ENCODE measurements around the gene LDHB. TPM values are rescaled to one million over a fixed set of nuclear protein-coding genes. Genes with fewer than 3 reads are reported as not detected.

LDHB gene
- 489 and 529 TPM in 2 replicates for total RNA-seq

DNA sequence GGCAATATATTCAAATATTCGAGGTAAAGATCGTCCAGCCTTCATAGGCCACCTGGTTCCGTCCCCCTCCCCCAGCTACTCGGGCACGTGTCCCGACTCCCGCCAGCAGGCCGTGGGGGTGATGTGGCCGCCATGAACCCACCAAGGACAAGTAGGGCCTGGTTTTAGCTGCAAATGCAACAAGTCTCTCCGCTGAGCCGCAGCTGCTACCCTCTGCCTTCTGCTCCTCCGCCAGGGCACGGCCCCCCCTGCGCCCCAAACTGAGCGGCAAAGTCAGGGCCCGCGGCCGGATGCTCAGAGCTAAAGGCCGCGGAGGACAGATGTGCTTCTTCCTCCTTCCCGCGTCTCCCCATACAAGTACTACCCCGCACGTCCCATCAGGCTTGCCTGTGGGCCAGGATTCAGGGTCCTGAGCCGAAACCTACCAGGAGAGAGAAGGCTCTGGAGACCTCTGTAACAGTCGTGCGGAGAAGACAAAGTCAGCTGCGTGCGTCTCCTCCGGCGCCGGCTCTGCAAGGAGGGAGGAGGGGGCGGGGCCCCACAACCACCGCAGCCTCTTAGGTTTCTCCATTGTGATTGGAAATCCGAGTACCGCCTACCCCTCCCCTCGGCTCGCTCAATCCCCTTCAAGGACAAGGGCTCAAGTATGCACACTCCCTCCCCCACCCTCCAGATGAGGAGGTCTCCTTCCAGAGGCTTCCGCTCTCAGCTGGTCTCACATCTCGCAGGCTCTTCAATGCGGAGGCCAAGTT is at the start of gene LDHB:
Gene LDHB, minus strand, starts transcription at position 517 of the 752 bp plus-strand sequence. CDS start 3,171 bp downstream, outside the sequence.

DNA sequence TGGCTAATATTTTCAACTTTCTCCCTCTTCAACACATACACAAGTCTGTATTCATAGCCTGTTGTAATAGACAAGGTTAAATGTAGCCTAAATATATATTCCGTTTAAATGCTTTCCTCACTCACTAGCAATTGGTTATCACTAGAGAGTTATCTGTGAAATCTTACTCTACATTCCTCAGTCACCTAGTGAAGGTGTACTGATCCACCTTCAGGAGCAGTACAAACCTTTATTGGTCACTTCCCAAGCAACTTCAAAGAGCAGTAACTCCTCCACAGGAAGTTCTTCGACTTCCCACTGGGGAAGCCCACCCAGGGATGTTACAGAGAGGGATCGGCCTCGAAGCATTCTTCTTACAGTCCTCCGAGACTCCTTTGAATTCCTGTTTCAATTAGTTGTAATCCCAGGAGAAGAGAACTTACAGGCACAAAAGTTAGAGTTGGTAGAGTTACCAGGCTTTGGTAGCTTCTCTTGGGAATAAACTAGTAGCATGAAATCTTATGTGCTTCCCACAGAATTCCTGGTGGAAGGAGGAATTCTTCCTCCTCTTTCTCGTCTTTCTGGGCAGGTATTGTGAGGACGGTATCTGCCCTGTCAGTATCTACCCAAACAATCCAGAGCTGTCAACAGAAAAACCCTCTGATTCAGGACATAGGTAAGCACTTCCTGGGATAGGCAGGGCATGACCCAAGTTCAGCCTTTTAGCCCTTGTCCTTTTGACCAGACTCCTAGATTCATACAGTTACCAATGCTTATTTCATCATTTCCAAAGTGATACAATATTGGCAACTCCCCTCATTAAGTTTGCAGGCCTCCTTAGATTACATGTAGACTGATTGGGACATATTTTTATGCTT is 53.2 kb downstream of the LDHB start, which contains the start of gene GYS2:
Gene GYS2, minus strand, starts transcription at position 603 of the 857 bp plus-strand sequence. Its CDS starts 255 bp downstream, at position 348.

Other genes with a start within 250 kb of the LDHB start
- gene PYROXD1, start 220.2 kb downstream of the LDHB start, total RNA-seq: 11.0 and 14.8 TPM in 2 replicates
- gene RECQL, start 156.2 kb downstream of the LDHB start, total RNA-seq: 40.4 and 54.6 TPM in 2 replicates
- gene GOLT1B, start 156.1 kb downstream of the LDHB start, total RNA-seq: 53.1 and 72.8 TPM in 2 replicates
- 0.97 TPM in 1 of 2 replicates, not detected in the other for gene SPX, start 131.5 kb downstream of the LDHB start, total RNA-seq
- gene GYS2, start 53.0 kb downstream of the LDHB start, total RNA-seq: not detected in 2 replicates
- gene KCNJ8, start 116.9 kb upstream of the LDHB start, total RNA-seq: 0.16 and 0.36 TPM in 2 replicates

All from cardiac atrium fibroblast (primary cell).